Natural killer cell (primary cell): ENCODE measurements around the gene NHSL2. TPM values are rescaled to one million over a fixed set of nuclear protein-coding genes. Genes with fewer than 3 reads are reported as not detected.

Source experiments
- ATAC-seq, 3 donors: fragments of 150-1000 bp in 2 of 3; fragments of 200-7000 bp in 1 of 3; cut with Tn5 transposase; 1 replicate in 1 of 3; 2 replicates in 2 of 3; pipeline ENCODE4 v1.10.0; 2021; ENCODE audit warnings: mild to moderate bottlenecking in 2 of 3, moderate library complexity in 2 of 3
- DNase-seq, 2 donors: peaks; one replicate each; pipeline versions ENCODE4 v3.0.0 to v3.0.0-alpha.2; 2013 to 2021; ENCODE audit warnings: mixed read lengths in 1 of 2
- H3K27ac ChIP-seq: one replicate; pipeline ENCODE4 v1.5.1; 2013; ENCODE audit warnings: mild to moderate bottlenecking, low read length
- H3K27me3 ChIP-seq: one replicate; pipeline ENCODE4 v1.6.1; 2013; ENCODE audit warnings: low read length; ENCODE audit not compliant: control insufficient read depth, insufficient read depth
- H3K36me3 ChIP-seq: one replicate; pipeline ENCODE4 v1.6.1; 2013; ENCODE audit warnings: low read length; ENCODE audit not compliant: control insufficient read depth, insufficient read depth
- H3K4me1 ChIP-seq: one replicate; pipeline ENCODE4 v1.6.1; 2013; ENCODE audit warnings: low read length; ENCODE audit not compliant: control insufficient read depth, insufficient read depth
- H3K4me3 ChIP-seq: one replicate; pipeline ENCODE4 v1.5.1; 2013; ENCODE audit warnings: low read length
- H3K9me3 ChIP-seq: one replicate; pipeline ENCODE4 v1.6.1; 2013; ENCODE audit warnings: low read length; ENCODE audit not compliant: control insufficient read depth, insufficient read depth
- H3K27ac Mint-ChIP-seq, 2 donors: one replicate each; pipeline ENCODE4 v1.8.0; 2022; ENCODE audit warnings: mild to moderate bottlenecking in 2 of 2, mixed read lengths in 2 of 2, moderate library complexity in 1 of 2
- H3K27me3 Mint-ChIP-seq, 2 donors: one replicate each; pipeline ENCODE4 v1.8.0; 2022; ENCODE audit warnings: low read depth in 2 of 2, mixed read lengths in 2 of 2
- H3K36me3 Mint-ChIP-seq: one replicate; pipeline ENCODE4 v1.8.0; 2022; ENCODE audit warnings: mixed read lengths
- H3K4me1 Mint-ChIP-seq, 2 donors: one replicate each; pipeline ENCODE4 v1.8.0; 2022; ENCODE audit warnings: mixed read lengths in 2 of 2
- H3K4me3 Mint-ChIP-seq: one replicate; pipeline ENCODE4 v1.8.0; 2022; ENCODE audit warnings: mild to moderate bottlenecking, moderate library complexity, mixed read lengths
- H3K9me3 Mint-ChIP-seq, 2 donors: one replicate each; pipeline ENCODE4 v1.8.0; 2022; ENCODE audit warnings: mixed read lengths in 2 of 2
- WGBS: methylation state at CpG from one replicate; pipeline ENCODE4 v1.1.7; 2013; ENCODE audit warnings: missing lambda C conversion rate; ENCODE audit not compliant: insufficient coverage; 5-methylcytosine and 5-hydroxymethylcytosine counted together
- intact Hi-C: fragments of 100-400 bp; cut with micrococcal nuclease; formaldehyde crosslinking; loops from one replicate; pipeline ENCODE4 v1.14.2; 2022
- total RNA-seq, 4 donors: library from RNA; stranded (reverse); fragments of 120-200 nt in 1 of 4; gene quantifications; one replicate each; pipeline versions ENCODE4 v1.2.3 to v1.2.4, GENCODE V29; 2013 to 2022
- TF ChIP-seq, protein P1 (sequence below): fragments of 200-600 bp; IDR thresholded peaks from one replicate; pipeline ENCODE4 v1.8.0; 2022; ENCODE audit warnings: antibody characterized with exemption

NHSL2 gene
- total RNA-seq, 3 donors from 2014 or later (not counting 1 experiment from before 2014, with no cell fraction given) = 15.0 to 32.5 (median 30.8) TPM

GRCh38 chrX:71978164-71978563 lies 67.5 kb downstream of the NHSL2 start:
- DNase-seq = no peak
- Mint-ChIP-seq H3K27me3 (peaks cover 3 to 34% of the 10 kb centered on the region in 2 donors), H3K36me3 (no peaks in the 10 kb centered on the region), H3K9me3 (no peaks in the 10 kb centered on the region), H3K4me3 (no peak overlapping the region), H3K4me1 (no peaks in the 10 kb centered on the region), H3K27ac (no peak overlapping the region)
- Histone ChIP-seq H3K36me3 (no peaks in the 10 kb centered on the region), H3K4me3 (no peak overlapping the region), H3K9me3 (no peaks in the 10 kb centered on the region), H3K27me3 (no peaks in the 10 kb centered on the region), H3K4me1 (no peaks in the 10 kb centered on the region), H3K27ac (no peak overlapping the region)
- intact Hi-C loops = no loop called here
- no peak for ATAC-seq
- 100% methylated on average over 3 of the region's 3 CpGs for WGBS
- TF ChIP-seq, protein P1, sequence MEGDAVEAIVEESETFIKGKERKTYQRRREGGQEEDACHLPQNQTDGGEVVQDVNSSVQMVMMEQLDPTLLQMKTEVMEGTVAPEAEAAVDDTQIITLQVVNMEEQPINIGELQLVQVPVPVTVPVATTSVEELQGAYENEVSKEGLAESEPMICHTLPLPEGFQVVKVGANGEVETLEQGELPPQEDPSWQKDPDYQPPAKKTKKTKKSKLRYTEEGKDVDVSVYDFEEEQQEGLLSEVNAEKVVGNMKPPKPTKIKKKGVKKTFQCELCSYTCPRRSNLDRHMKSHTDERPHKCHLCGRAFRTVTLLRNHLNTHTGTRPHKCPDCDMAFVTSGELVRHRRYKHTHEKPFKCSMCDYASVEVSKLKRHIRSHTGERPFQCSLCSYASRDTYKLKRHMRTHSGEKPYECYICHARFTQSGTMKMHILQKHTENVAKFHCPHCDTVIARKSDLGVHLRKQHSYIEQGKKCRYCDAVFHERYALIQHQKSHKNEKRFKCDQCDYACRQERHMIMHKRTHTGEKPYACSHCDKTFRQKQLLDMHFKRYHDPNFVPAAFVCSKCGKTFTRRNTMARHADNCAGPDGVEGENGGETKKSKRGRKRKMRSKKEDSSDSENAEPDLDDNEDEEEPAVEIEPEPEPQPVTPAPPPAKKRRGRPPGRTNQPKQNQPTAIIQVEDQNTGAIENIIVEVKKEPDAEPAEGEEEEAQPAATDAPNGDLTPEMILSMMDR = no peak

- WGBS = 78% methylated on average over 9 of the region's 9 CpGs
- TF ChIP-seq, protein P1 = no peak
- H3K27me3 ChIP-seq = no peaks in the 10 kb centered on the region
- no peaks in the 10 kb centered on the region for H3K36me3 Mint-ChIP-seq
- no peak for ATAC-seq
- H3K4me3 ChIP-seq = no peak overlapping the region
- H3K9me3 Mint-ChIP-seq = no peaks in the 10 kb centered on the region
- H3K4me1 Mint-ChIP-seq = peaks cover 39 to 46% of the 10 kb centered on the region in 2 donors
- intact Hi-C loops = no loop called here
- peaks cover 0 to 12% of the 10 kb centered on the region in 2 donors for H3K27me3 Mint-ChIP-seq
- H3K9me3 ChIP-seq = no peaks in the 10 kb centered on the region
- DNase-seq = no peak
- no peaks in the 10 kb centered on the region for H3K36me3 ChIP-seq
- peaks cover 42% of the 10 kb centered on the region for H3K4me1 ChIP-seq
- no peak overlapping the region for H3K4me3 Mint-ChIP-seq
- peak overlapping the region in 1 of 2 donors; percentile 40 for H3K27ac Mint-ChIP-seq
- H3K27ac ChIP-seq = no peak overlapping the region
Observed at GRCh38 chrX:71989768-71990426, 79.3 kb downstream of the NHSL2 start.

GRCh38 chrX:71990518-71990917 lies 79.9 kb downstream of the NHSL2 start:
- Mint-ChIP-seq H3K27ac (peak overlapping the region in 1 of 2 donors; percentile 40), H3K9me3 (no peaks in the 10 kb centered on the region), H3K4me1 (peaks cover 45 to 52% of the 10 kb centered on the region in 2 donors), H3K36me3 (no peaks in the 10 kb centered on the region), H3K4me3 (no peak overlapping the region), H3K27me3 (peaks cover 1 to 12% of the 10 kb centered on the region in 2 donors)
- Histone ChIP-seq H3K36me3 (no peaks in the 10 kb centered on the region), H3K4me3 (no peak overlapping the region), H3K4me1 (peaks cover 44% of the 10 kb centered on the region), H3K27me3 (no peaks in the 10 kb centered on the region), H3K27ac (no peak overlapping the region), H3K9me3 (no peaks in the 10 kb centered on the region)
- TF ChIP-seq, protein P1 = no peak
- DNase-seq (no peak), ATAC-seq (no peak)
- WGBS = 96% methylated on average over 2 of the region's 2 CpGs
- intact Hi-C loops = no loop called here

- H3K36me3 Mint-ChIP-seq = no peaks in the 10 kb centered on the region
- peaks cover 3 to 12% of the 10 kb centered on the region in 2 donors for H3K27me3 Mint-ChIP-seq
- H3K9me3 ChIP-seq = no peaks in the 10 kb centered on the region
- H3K4me1 ChIP-seq = peaks cover 44% of the 10 kb centered on the region
- no peaks in the 10 kb centered on the region for H3K36me3 ChIP-seq
- WGBS = 92% methylated on average over 2 of the region's 4 CpGs
- ATAC-seq (no peak), DNase-seq (no peak)
- no peaks in the 10 kb centered on the region for H3K27me3 ChIP-seq
- peak overlapping the region; percentile 86 to 88 for H3K27ac Mint-ChIP-seq
- no peaks in the 10 kb centered on the region for H3K9me3 Mint-ChIP-seq
- intact Hi-C loops = no loop called here
- no peak overlapping the region for H3K4me3 Mint-ChIP-seq
- peaks cover 47 to 54% of the 10 kb centered on the region in 2 donors for H3K4me1 Mint-ChIP-seq
- H3K27ac ChIP-seq = no peak overlapping the region
- no peak overlapping the region for H3K4me3 ChIP-seq
- TF ChIP-seq, protein P1 = no peak
Observed at GRCh38 chrX:71991164-71991563, 80.5 kb downstream of the NHSL2 start.
